IMR-90 (cell line): ENCODE measurements around the gene GTF3C1. TPM values are rescaled to one million over a fixed set of nuclear protein-coding genes. Genes with fewer than 3 reads are reported as not detected.

Experiments
- ATAC-seq: fragments of 200-7000 bp; cut with Tn5 transposase; 2 replicates; pipeline ENCODE4 v1.9.1; 2020; ENCODE audit warnings: low read depth, mild to moderate bottlenecking, moderate library complexity
- BruUV-seq: library from RNA; stranded (reverse); fragments of 400-500 nt; replicated peaks from 2 replicates; lab custom pipeline; 2021; lab: Mats Ljungman, UMichigan
- CTCF ChIA-PET: fragments of 300-600 bp; formaldehyde crosslinking; extraction: SDS; loops from one replicate; lab custom pipeline; 2021; ENCODE audit warnings: antibody characterized with exemption; lab: Yijun Ruan, JAX
- POLR2A ChIA-PET: fragments of 300-600 bp; sonication (Branson Sonifier 250); formaldehyde crosslinking; loops from one replicate; lab custom pipeline; 2022; ENCODE audit warnings: antibody characterized with exemption; ENCODE audit not compliant: unreplicated experiment; lab: Charles Lee
- DNase-seq: peaks from one replicate; pipeline ENCODE4 v3.0.0; 2013
- H2AFZ ChIP-seq: replicated peaks from 2 replicates; pipeline ENCODE3; 2013; ENCODE audit warnings: low read length, mild to moderate bottlenecking; ENCODE audit not compliant: poor library complexity
- H2AK5ac ChIP-seq: 2 replicates; pipeline ENCODE4 v1.6.1; 2013; ENCODE audit warnings: low read depth, low read length, inconsistent platforms
- H2AK9ac ChIP-seq: replicated peaks from 2 replicates; pipeline ENCODE3; 2013; ENCODE audit warnings: mild to moderate bottlenecking, low read depth, low read length, moderate library complexity; ENCODE audit not compliant: poor library complexity
- H2BK120ac ChIP-seq: 2 replicates; pipeline ENCODE4 v1.6.1; 2013; ENCODE audit warnings: low read depth, low read length, inconsistent platforms
- H2BK15ac ChIP-seq: 3 replicates; pipeline ENCODE4 v1.6.1; 2013; ENCODE audit warnings: low read depth, low read length, inconsistent platforms
- H2BK20ac ChIP-seq: 2 replicates; pipeline ENCODE4 v1.6.1; 2013; ENCODE audit warnings: low read depth, mild to moderate bottlenecking, inconsistent platforms, low read length, moderate library complexity
- H2BK5ac ChIP-seq: 2 replicates; pipeline ENCODE4 v1.6.1; 2013; ENCODE audit warnings: mild to moderate bottlenecking, low read depth, low read length, inconsistent platforms; ENCODE audit not compliant: poor library complexity, severe bottlenecking
- H3K14ac ChIP-seq: replicated peaks from 2 replicates; pipeline ENCODE4 v1.6.1; 2013; ENCODE audit warnings: low read depth, low read length, inconsistent platforms
- H3K18ac ChIP-seq: 2 replicates; pipeline ENCODE4 v1.6.1; 2013; ENCODE audit warnings: low read depth, low read length, control low read depth
- H3K23ac ChIP-seq: 2 replicates; pipeline ENCODE4 v1.6.1; 2013; ENCODE audit warnings: low read depth, low read length, inconsistent platforms
- H3K27ac ChIP-seq: 2 replicates; pipeline ENCODE4 v1.5.1; 2013; ENCODE audit warnings: mild to moderate bottlenecking, control low read depth, low read length; ENCODE audit not compliant: insufficient read depth
- H3K27me3 ChIP-seq: 2 replicates; pipeline ENCODE4 v1.6.1; 2013; ENCODE audit warnings: low read length; ENCODE audit not compliant: control insufficient read depth, insufficient read depth
- H3K36me3 ChIP-seq: 2 replicates; pipeline ENCODE4 v1.6.1; 2013; ENCODE audit warnings: low read length, mixed read lengths; ENCODE audit not compliant: control insufficient read depth, insufficient read depth
- H3K4ac ChIP-seq: 2 replicates; pipeline ENCODE4 v1.6.1; 2013; ENCODE audit warnings: low read depth, low read length, inconsistent platforms
- H3K4me1 ChIP-seq: 2 replicates; pipeline ENCODE4 v1.6.1; 2013; ENCODE audit warnings: low read length, mixed read lengths; ENCODE audit not compliant: control insufficient read depth, insufficient read depth
- H3K4me2 ChIP-seq: 2 replicates; pipeline ENCODE4 v1.6.1; 2013; ENCODE audit warnings: low read depth, mild to moderate bottlenecking, control low read depth, low read length, moderate library complexity
- H3K4me3 ChIP-seq: 2 replicates; pipeline ENCODE4 v1.5.1; 2013; ENCODE audit warnings: low read depth, mild to moderate bottlenecking, control low read depth, low read length, moderate library complexity; ENCODE audit not compliant: insufficient read depth
- H3K56ac ChIP-seq: 2 replicates; pipeline ENCODE4 v1.6.1; 2013; ENCODE audit warnings: low read length, inconsistent platforms; ENCODE audit not compliant: insufficient read depth; ENCODE audit errors: extremely low read depth
- H3K79me1 ChIP-seq, 2 experiments: 2 replicates each; pipeline ENCODE4 v1.6.1; 2013; ENCODE audit warnings: low read length in 2 of 2, inconsistent platforms in 1 of 2, low read depth in 1 of 2
- H3K9ac ChIP-seq: 2 replicates; pipeline ENCODE4 v1.6.1; 2013; ENCODE audit warnings: low read depth, low read length, control low read depth
- H3K9me1 ChIP-seq: 2 replicates; pipeline ENCODE4 v1.6.1; 2013; ENCODE audit warnings: low read length, inconsistent platforms; ENCODE audit not compliant: insufficient read depth
- H3K9me3 ChIP-seq: 2 replicates; pipeline ENCODE4 v1.6.1; 2013; ENCODE audit warnings: low read length; ENCODE audit not compliant: control insufficient read depth, insufficient read depth
- H4K20me1 ChIP-seq: 2 replicates; pipeline ENCODE4 v1.6.1; 2013; ENCODE audit warnings: low read length, inconsistent platforms; ENCODE audit not compliant: insufficient read depth
- H4K5ac ChIP-seq: 2 replicates; pipeline ENCODE4 v1.6.1; 2013; ENCODE audit warnings: mild to moderate bottlenecking, low read depth, low read length, control low read depth
- H4K8ac ChIP-seq, 2 experiments: 2 replicates each; pipeline ENCODE4 v1.6.1; 2013; ENCODE audit warnings: low read depth in 2 of 2, low read length in 2 of 2, control low read depth in 1 of 2, inconsistent platforms in 1 of 2
- H4K91ac ChIP-seq: 2 replicates; pipeline ENCODE4 v1.6.1; 2013; ENCODE audit warnings: low read depth, low read length, inconsistent platforms; ENCODE audit not compliant: insufficient read depth
- BHLHE40 ChIP-seq: fragments of 150-350 bp; IDR thresholded peaks from 2 replicates; pipeline ENCODE4 v1.6.1; 2016; ENCODE audit warnings: mild to moderate bottlenecking, low read depth, low read length
- CEBPB ChIP-seq: IDR thresholded peaks from 2 replicates; pipeline ENCODE4 v1.6.1; 2012; ENCODE audit warnings: low read depth, low read length, improper control_type of control experiment
- CHD1 ChIP-seq: IDR thresholded peaks from 2 replicates; pipeline ENCODE4 v1.6.1; 2012; ENCODE audit warnings: low read depth, low read length, improper control_type of control experiment
- FOS ChIP-seq: fragments of 150-350 bp; IDR thresholded peaks from 2 replicates; pipeline ENCODE4 v1.6.1; 2016; ENCODE audit warnings: low read depth, low read length
- MAFK ChIP-seq: IDR thresholded peaks from 2 replicates; pipeline ENCODE4 v1.6.1; 2012; ENCODE audit warnings: low read depth, low read length, improper control_type of control experiment
- MAZ ChIP-seq: IDR thresholded peaks from 2 replicates; pipeline ENCODE4 v1.6.1; 2012; ENCODE audit warnings: low read depth, mild to moderate bottlenecking, low read length, improper control_type of control experiment, moderate library complexity, borderline replicate concordance
- MXI1 ChIP-seq: IDR thresholded peaks from 2 replicates; pipeline ENCODE4 v1.6.1; 2012; ENCODE audit warnings: low read depth, mild to moderate bottlenecking, low read length, moderate library complexity, borderline replicate concordance
- NFE2L2 ChIP-seq: fragments of 150-350 bp; IDR thresholded peaks from 2 replicates; pipeline ENCODE4 v1.6.1; 2016; ENCODE audit warnings: low read depth, mild to moderate bottlenecking, low read length
- POLR2A ChIP-seq: IDR thresholded peaks from 2 replicates; pipeline ENCODE4 v1.6.1; 2012; ENCODE audit warnings: mild to moderate bottlenecking, low read depth, low read length
- RAD21 ChIP-seq: IDR thresholded peaks from 2 replicates; pipeline ENCODE4 v1.6.1; 2012; ENCODE audit warnings: low read length, improper control_type of control experiment
- RCOR1 ChIP-seq: IDR thresholded peaks from 2 replicates; pipeline ENCODE4 v1.6.1; 2012; ENCODE audit warnings: mild to moderate bottlenecking, low read length, improper control_type of control experiment; ENCODE audit not compliant: insufficient replicate concordance
- RFX5 ChIP-seq: IDR thresholded peaks from 2 replicates; pipeline ENCODE4 v1.8.0; 2012; ENCODE audit warnings: low read depth, mild to moderate bottlenecking, low read length, moderate library complexity
- SMC3 ChIP-seq: fragments of 150-350 bp; IDR thresholded peaks from 2 replicates; pipeline ENCODE4 v1.6.1; 2016; ENCODE audit warnings: low read depth, mild to moderate bottlenecking, antibody characterized with exemption, low read length, moderate library complexity
- WGBS, 2 experiments: methylation state at CpG; one replicate each; pipeline versions ENCODE4 v1.1.5 to v1.1.7; 2013; ENCODE audit warnings: missing lambda C conversion rate in 2 of 2; ENCODE audit not compliant: insufficient read length in 1 of 2; ENCODE audit errors: extremely low coverage in 2 of 2; 5-methylcytosine and 5-hydroxymethylcytosine counted together
- dilution Hi-C: fragments of 300-500 bp; cut with HindIII; formaldehyde crosslinking; loops from one replicate; pipeline ENCODE4 v1.14.3; 2018; ENCODE audit warnings: low sequenced_read_pairs; ENCODE audit not compliant: unreplicated experiment
- in situ Hi-C: fragments of 300-500 bp; cut with MboI; formaldehyde crosslinking; loops from 3 replicates; pipeline ENCODE4 v1.14.3; 2019; ENCODE audit warnings: low sequenced_read_pairs, inconsistent platforms, mixed read lengths
- intact Hi-C: fragments of 100-400 bp; cut with micrococcal nuclease; formaldehyde crosslinking; loops from 2 replicates; pipeline ENCODE4 v1.10.0; 2022
- polyA plus RNA-seq, 3 experiments: library from polyadenylated mRNA; depleted of rRNA; stranded (reverse); fragments of >200 nt; gene quantifications; 2 replicates each; pipeline ENCODE4 v1.2.3, GENCODE V29; 2012; ENCODE audit warnings: low replicate concordance in 1 of 3
- total RNA-seq: library from RNA; depleted of rRNA; stranded (reverse); fragments of >200 nt; gene quantifications from 2 replicates; pipeline ENCODE4 v1.2.3, GENCODE V29; 2012
- TF ChIP-seq, protein P1 (sequence below): fragments of 150-350 bp; IDR thresholded peaks from 2 replicates; pipeline ENCODE4 v1.6.1; 2017; ENCODE audit warnings: mild to moderate bottlenecking, antibody characterized with exemption, low read length, low read depth
- TF ChIP-seq, protein P2 (sequence below): conservative IDR thresholded peaks from 2 replicates; pipeline ENCODE4 v1.5.1; 2012; ENCODE audit warnings: mild to moderate bottlenecking, low read depth, low read length, improper control_type of control experiment
- TF ChIP-seq, protein P3 (sequence below): fragments of 150-350 bp; IDR thresholded peaks from 2 replicates; pipeline ENCODE4 v1.6.1; 2016; ENCODE audit warnings: low read depth, mild to moderate bottlenecking, low read length, moderate library complexity, borderline replicate concordance

GTF3C1 gene
- total and polyA plus RNA-seq, 2 of the 4 experiments (the other 2 are of a cell fraction), result 50.8 to 68.1 TPM

GRCh38 chr16:27427538-27427937 lies 122.2 kb downstream of the GTF3C1 start:
- TF ChIP-seq NFE2L2 (no peak), RFX5 (no peak), FOS (no peak), BHLHE40 (no peak), MXI1 (no peak), MAZ (no peak), RAD21 (no peak), POLR2A (no peak), CHD1 (no peak), RCOR1 (no peak), SMC3 (no peak), MAFK (no peak), CEBPB (no peak)
- TF ChIP-seq, protein P1, sequence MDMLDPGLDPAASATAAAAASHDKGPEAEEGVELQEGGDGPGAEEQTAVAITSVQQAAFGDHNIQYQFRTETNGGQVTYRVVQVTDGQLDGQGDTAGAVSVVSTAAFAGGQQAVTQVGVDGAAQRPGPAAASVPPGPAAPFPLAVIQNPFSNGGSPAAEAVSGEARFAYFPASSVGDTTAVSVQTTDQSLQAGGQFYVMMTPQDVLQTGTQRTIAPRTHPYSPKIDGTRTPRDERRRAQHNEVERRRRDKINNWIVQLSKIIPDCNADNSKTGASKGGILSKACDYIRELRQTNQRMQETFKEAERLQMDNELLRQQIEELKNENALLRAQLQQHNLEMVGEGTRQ, result no peak
- TF ChIP-seq, protein P2, sequence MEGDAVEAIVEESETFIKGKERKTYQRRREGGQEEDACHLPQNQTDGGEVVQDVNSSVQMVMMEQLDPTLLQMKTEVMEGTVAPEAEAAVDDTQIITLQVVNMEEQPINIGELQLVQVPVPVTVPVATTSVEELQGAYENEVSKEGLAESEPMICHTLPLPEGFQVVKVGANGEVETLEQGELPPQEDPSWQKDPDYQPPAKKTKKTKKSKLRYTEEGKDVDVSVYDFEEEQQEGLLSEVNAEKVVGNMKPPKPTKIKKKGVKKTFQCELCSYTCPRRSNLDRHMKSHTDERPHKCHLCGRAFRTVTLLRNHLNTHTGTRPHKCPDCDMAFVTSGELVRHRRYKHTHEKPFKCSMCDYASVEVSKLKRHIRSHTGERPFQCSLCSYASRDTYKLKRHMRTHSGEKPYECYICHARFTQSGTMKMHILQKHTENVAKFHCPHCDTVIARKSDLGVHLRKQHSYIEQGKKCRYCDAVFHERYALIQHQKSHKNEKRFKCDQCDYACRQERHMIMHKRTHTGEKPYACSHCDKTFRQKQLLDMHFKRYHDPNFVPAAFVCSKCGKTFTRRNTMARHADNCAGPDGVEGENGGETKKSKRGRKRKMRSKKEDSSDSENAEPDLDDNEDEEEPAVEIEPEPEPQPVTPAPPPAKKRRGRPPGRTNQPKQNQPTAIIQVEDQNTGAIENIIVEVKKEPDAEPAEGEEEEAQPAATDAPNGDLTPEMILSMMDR, result no peak
- TF ChIP-seq, protein P3, sequence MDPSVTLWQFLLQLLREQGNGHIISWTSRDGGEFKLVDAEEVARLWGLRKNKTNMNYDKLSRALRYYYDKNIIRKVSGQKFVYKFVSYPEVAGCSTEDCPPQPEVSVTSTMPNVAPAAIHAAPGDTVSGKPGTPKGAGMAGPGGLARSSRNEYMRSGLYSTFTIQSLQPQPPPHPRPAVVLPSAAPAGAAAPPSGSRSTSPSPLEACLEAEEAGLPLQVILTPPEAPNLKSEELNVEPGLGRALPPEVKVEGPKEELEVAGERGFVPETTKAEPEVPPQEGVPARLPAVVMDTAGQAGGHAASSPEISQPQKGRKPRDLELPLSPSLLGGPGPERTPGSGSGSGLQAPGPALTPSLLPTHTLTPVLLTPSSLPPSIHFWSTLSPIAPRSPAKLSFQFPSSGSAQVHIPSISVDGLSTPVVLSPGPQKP, result no peak
- no peak overlapping the region for H3K14ac ChIP-seq
- no peak overlapping the region for H3K4me2 ChIP-seq
- H3K27ac ChIP-seq, result no peak overlapping the region
- no peak overlapping the region for H4K5ac ChIP-seq
- H3K27me3 ChIP-seq, result no peaks in the 10 kb centered on the region
- ChIA-PET CTCF (no interaction called here), POLR2A (no interaction called here)
- no peak overlapping the region for H3K18ac ChIP-seq
- H3K9me1 ChIP-seq, result peaks cover 7% of the 10 kb centered on the region
- H4K91ac ChIP-seq, result no peak overlapping the region
- no peak overlapping the region for H2BK15ac ChIP-seq
- H3K36me3 ChIP-seq, result no peaks in the 10 kb centered on the region
- no peak overlapping the region for H3K23ac ChIP-seq
- H4K8ac ChIP-seq, result peak overlapping the region in 1 of 2 experiments; percentile 28; a peak in 1 of 4 replicates
- dilution Hi-C loops (no loop called here), in situ Hi-C loops (no loop called here), intact Hi-C loops (no loop called here)
- BruUV-seq, result no TSS peak
- H3K4me1 ChIP-seq, result peaks cover 6% of the 10 kb centered on the region
- H2AK5ac ChIP-seq, result no peak overlapping the region; the same call in 1 of the 2 replicates
- H3K4me3 ChIP-seq, result no peak overlapping the region
- no peaks in the 10 kb centered on the region for H3K9me3 ChIP-seq
- H2AK9ac ChIP-seq, result no peak overlapping the region
- ATAC-seq (no peak), DNase-seq (no peak)
- no peak overlapping the region for H2BK120ac ChIP-seq
- H2BK20ac ChIP-seq, result no peak overlapping the region
- 0 out of 2 replicates have a peak overlapping the region, but pooled peaks have one; percentile 14 for H3K4ac ChIP-seq
- no peak overlapping the region for H2BK5ac ChIP-seq
- H3K9ac ChIP-seq, result no peak overlapping the region
- no peak overlapping the region for H2AFZ ChIP-seq
- H4K20me1 ChIP-seq, result no peaks in the 10 kb centered on the region
- no peaks in the 10 kb centered on the region; a peak in 1 of 4 replicates for H3K79me1 ChIP-seq
- no peak overlapping the region for H3K56ac ChIP-seq
- WGBS, 2 experiments, result no CpG with 5 or more reads among the region's 5 CpGs
